ENCODE measurements around the gene COL4A2.

The COL4A2 gene

GRCh38 chr13:110306960-110307766 is at the start of gene COL4A2, which contains the start of gene COL4A1:
Gene COL4A2 (plus strand): TSS chr13:110307284. CDS start chr13:110307904, 620 bp downstream.
Gene COL4A1 (minus strand): TSS chr13:110307157. CDS start chr13:110307027, 130 bp downstream.
- TF ChIP-seq CTCF (IDR thresholded peaks at IDR 0.05; ENCODE audit: unreplicated experiment in 3 of 3), result no peak
- no peaks in the 10 kb centered on the region for H3K9me3 Mint-ChIP-seq
- peaks cover 5% of the 10 kb centered on the region for H3K36me3 Mint-ChIP-seq (ENCODE audit: low read depth)
- H3K27me3 Mint-ChIP-seq (ENCODE audit: low read depth), result no peaks in the 10 kb centered on the region
- peak within 1 kb of the TSS; percentile 98 to 99 (median 98) for H3K4me3 Mint-ChIP-seq
- peaks cover 63% of the 10 kb centered on the region for H3K4me1 Mint-ChIP-seq
- H3K27ac Mint-ChIP-seq, result peak within 1 kb of the TSS; percentile 93 to 98 (median 97)

- H3K9me3 Mint-ChIP-seq, result peaks cover 3% of the 10 kb centered on the region
- H3K27me3 Mint-ChIP-seq (ENCODE audit: low read depth), result no peaks in the 10 kb centered on the region
- H3K4me1 Mint-ChIP-seq, result peaks cover 40% of the 10 kb centered on the region
- TF ChIP-seq CTCF (IDR thresholded peaks at IDR 0.05; ENCODE audit: unreplicated experiment in 3 of 3), result no peak
- no peak overlapping the region for H3K4me3 Mint-ChIP-seq
- H3K36me3 Mint-ChIP-seq (ENCODE audit: low read depth), result peaks cover 17% of the 10 kb centered on the region
- H3K27ac Mint-ChIP-seq, result no peak overlapping the region
Observed at GRCh38 chr13:110257408-110257807, 49.7 kb upstream of the COL4A2 start.

- peak overlapping the region in 1 of 3 experiments; percentile 5 for H3K27ac Mint-ChIP-seq
- no peak for TF ChIP-seq CTCF (IDR thresholded peaks at IDR 0.05; ENCODE audit: unreplicated experiment in 3 of 3)
- H3K4me1 Mint-ChIP-seq, result peaks cover 50% of the 10 kb centered on the region
- H3K36me3 Mint-ChIP-seq (ENCODE audit: low read depth), result peaks cover 17% of the 10 kb centered on the region
- no peaks in the 10 kb centered on the region for H3K27me3 Mint-ChIP-seq (ENCODE audit: low read depth)
- H3K4me3 Mint-ChIP-seq, result no peak overlapping the region
- peaks cover 3% of the 10 kb centered on the region for H3K9me3 Mint-ChIP-seq
Observed at GRCh38 chr13:110258876-110259631, 48.0 kb upstream of the COL4A2 start.

- peaks cover 17% of the 10 kb centered on the region for H3K36me3 Mint-ChIP-seq (ENCODE audit: low read depth)
- H3K9me3 Mint-ChIP-seq, result peaks cover 3% of the 10 kb centered on the region
- peaks cover 48% of the 10 kb centered on the region for H3K4me1 Mint-ChIP-seq
- TF ChIP-seq CTCF (IDR thresholded peaks at IDR 0.05; ENCODE audit: unreplicated experiment in 3 of 3), result no peak
- H3K4me3 Mint-ChIP-seq, result no peak overlapping the region
- H3K27ac Mint-ChIP-seq, result peak overlapping the region in 2 of 3 experiments; percentile 2 to 68
- no peaks in the 10 kb centered on the region for H3K27me3 Mint-ChIP-seq (ENCODE audit: low read depth)
Observed at GRCh38 chr13:110259651-110260050, 47.4 kb upstream of the COL4A2 start.

- H3K27me3 Mint-ChIP-seq (ENCODE audit: low read depth), result no peaks in the 10 kb centered on the region
- peaks cover 48% of the 10 kb centered on the region for H3K4me1 Mint-ChIP-seq
- TF ChIP-seq CTCF (IDR thresholded peaks at IDR 0.05; ENCODE audit: unreplicated experiment in 3 of 3), result no peak
- H3K27ac Mint-ChIP-seq, result peak overlapping the region; percentile 31 to 91 (median 78)
- no peak overlapping the region for H3K4me3 Mint-ChIP-seq
- H3K36me3 Mint-ChIP-seq (ENCODE audit: low read depth), result peaks cover 12% of the 10 kb centered on the region
- H3K9me3 Mint-ChIP-seq, result peaks cover 3% of the 10 kb centered on the region
Observed at GRCh38 chr13:110261166-110262081, 45.7 kb upstream of the COL4A2 start.
